GM19372 (cell line): ENCODE measurements around the gene ADAMTS8.

ENCODE experiments used
- ATAC-seq: cut with Tn5 transposase; IDR thresholded peaks from one replicate; pipeline ENCODE4 v1.9.1; 2021; ENCODE audit warnings: mild to moderate bottlenecking, low read depth, moderate library complexity; ENCODE audit not compliant: unreplicated experiment

ADAMTS8 gene

GRCh38 chr11:130400781-130401483, 27.5 kb downstream of the ADAMTS8 start:
- ATAC-seq, result no peak

- no peak for ATAC-seq
These were observed 29.2 kb downstream of the ADAMTS8 start for GRCh38 chr11:130399196-130399595.

- ATAC-seq, result no peak
These were observed 30.6 kb downstream of the ADAMTS8 start for GRCh38 chr11:130397780-130398179.

GRCh38 chr11:130396965-130397364, 31.4 kb downstream of the ADAMTS8 start:
- ATAC-seq, result no peak

- no peak for ATAC-seq
These were observed 33.8 kb downstream of the ADAMTS8 start for GRCh38 chr11:130394615-130395014.

GRCh38 chr11:130391711-130392110, 36.7 kb downstream of the ADAMTS8 start:
- no peak for ATAC-seq

GRCh38 chr11:130390071-130390758, 38.2 kb downstream of the ADAMTS8 start:
- ATAC-seq, result no peak

GRCh38 chr11:130389335-130389935, 39.0 kb downstream of the ADAMTS8 start:
- no peak for ATAC-seq

- no peak for ATAC-seq
These were observed 39.7 kb downstream of the ADAMTS8 start for GRCh38 chr11:130388607-130389205.

GRCh38 chr11:130386056-130386455, 42.4 kb downstream of the ADAMTS8 start:
- ATAC-seq, result no peak

GRCh38 chr11:130383344-130384211, 44.8 kb downstream of the ADAMTS8 start:
- ATAC-seq, result no peak

- ATAC-seq, result no peak
These were observed 47.1 kb downstream of the ADAMTS8 start for GRCh38 chr11:130381317-130381716.

- no peak for ATAC-seq
These were observed 47.6 kb downstream of the ADAMTS8 start for GRCh38 chr11:130380778-130381177.

- ATAC-seq, result no peak
These were observed 49.1 kb downstream of the ADAMTS8 start for GRCh38 chr11:130379276-130379675.

- no peak for ATAC-seq
These were observed 57.4 kb downstream of the ADAMTS8 start for GRCh38 chr11:130370845-130371590.

- ATAC-seq, result no peak
These were observed 58.7 kb downstream of the ADAMTS8 start for GRCh38 chr11:130369713-130370112.

GRCh38 chr11:130369141-130369691, 59.2 kb downstream of the ADAMTS8 start:
- ATAC-seq, result no peak

- no peak for ATAC-seq
These were observed 69.0 kb downstream of the ADAMTS8 start for GRCh38 chr11:130359419-130359818.

GRCh38 chr11:130358398-130358797, 70.0 kb downstream of the ADAMTS8 start:
- ATAC-seq, result no peak
